ENCODE data around the gene HS6ST3.

GRCh38 chr13:96421314-96421713 is 331.4 kb downstream of the HS6ST3 start:
- TF ChIP-seq CTCF (conservative IDR thresholded peaks at IDR 0.05; ENCODE audit: low read depth, low read length) (no peak), EZH2phosphoT487 (IDR thresholded peaks at IDR 0.05; ENCODE audit: borderline replicate concordance, low read length) (no peak), EZH2 (IDR thresholded peaks at IDR 0.05; ENCODE audit: low read length, unreplicated experiment) (no peak)

Data from PC-3 (cell line).